HG03575 (cell line): ENCODE data around the gene COMT.
"Not testable (repeated sequence)": the region's sequence is repeated elsewhere in the genome, so short reads cannot be mapped to it uniquely, and the experiment has no call there.

Experiments used
- ATAC-seq: cut with Tn5 transposase; IDR thresholded peaks from one replicate; pipeline ENCODE4 v1.9.1; 2021; ENCODE audit not compliant: unreplicated experiment, insufficient number of reproducible peaks, low FRiP score; ENCODE audit errors: extremely low read depth

COMT gene

GRCh38 chr22:19921544-19922081 lies 20.0 kb upstream of the COMT start:
- ATAC-seq: no peak

DNA sequence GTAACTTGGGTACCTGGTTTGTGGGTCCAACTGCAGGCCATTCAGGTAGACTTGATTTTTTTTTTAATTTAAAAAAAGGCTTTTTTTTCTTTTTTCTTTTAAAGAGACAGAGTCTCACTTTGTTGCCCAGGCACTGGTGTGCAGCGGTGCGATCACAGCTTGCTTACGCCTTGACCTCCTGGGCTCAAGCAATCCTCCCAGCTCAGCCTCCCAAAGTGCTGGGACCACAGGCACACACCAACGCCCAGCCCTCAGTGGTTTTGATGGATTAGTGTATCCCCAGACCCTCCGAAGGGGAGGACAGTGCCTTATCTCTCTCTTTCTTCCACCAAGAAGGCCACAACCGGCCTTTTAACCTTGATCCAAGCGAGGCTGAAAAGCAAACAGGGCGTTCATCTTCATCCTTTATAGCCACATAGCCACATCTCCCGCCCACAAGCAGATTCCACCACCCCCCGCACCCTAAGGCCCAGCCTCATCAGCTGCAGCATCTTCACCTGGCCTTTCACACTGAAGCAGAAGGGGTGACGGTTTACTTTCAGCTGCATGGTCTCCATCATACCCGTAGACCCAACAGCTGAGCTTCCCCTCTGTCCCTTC lies 17.6 kb upstream of the COMT start:
- no peak for ATAC-seq

DNA sequence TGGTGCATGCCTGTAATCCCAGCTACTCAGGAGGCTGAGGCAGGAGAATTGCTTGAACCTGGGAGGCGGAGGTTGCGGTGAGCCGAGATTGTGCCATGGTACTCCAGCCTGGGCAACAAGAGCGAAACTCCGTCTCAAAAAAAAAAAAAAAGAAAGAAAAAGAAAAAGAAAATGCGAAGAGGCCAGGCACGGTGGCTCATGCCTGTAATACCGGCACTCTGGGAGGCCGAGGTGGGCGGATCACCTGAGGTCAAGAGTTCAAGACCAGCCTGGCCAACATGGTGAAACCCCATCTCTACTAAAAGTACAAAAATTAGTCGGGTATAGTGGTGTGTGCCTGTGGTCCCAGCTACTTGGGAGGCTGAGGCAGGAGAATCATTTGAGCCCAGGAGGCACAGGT lies 15.5 kb upstream of the COMT start:
- not testable (repeated sequence) for ATAC-seq

DNA sequence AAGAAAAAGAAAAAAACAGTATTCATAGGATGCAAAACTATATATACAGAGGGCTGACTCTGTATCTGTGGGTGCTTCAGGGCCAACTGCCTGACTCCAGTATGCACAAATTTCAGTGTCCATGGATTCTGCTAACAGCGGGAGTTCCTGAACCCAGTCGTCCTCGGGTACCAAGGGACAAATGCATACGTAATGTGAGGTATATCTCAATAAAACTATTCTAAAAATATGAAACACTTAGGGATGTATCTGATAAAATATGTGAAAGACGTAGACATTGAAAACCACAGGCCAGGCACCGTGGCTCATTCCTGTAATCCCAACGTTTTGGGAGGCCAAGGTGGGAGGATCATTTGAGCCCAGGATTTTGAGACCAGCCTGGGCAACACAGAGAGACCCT lies 13.9 kb upstream of the COMT start:
- ATAC-seq: no peak

- no peak for ATAC-seq
Measured at GRCh38 chr22:19928207-19928606, 13.4 kb upstream of the COMT start.

DNA sequence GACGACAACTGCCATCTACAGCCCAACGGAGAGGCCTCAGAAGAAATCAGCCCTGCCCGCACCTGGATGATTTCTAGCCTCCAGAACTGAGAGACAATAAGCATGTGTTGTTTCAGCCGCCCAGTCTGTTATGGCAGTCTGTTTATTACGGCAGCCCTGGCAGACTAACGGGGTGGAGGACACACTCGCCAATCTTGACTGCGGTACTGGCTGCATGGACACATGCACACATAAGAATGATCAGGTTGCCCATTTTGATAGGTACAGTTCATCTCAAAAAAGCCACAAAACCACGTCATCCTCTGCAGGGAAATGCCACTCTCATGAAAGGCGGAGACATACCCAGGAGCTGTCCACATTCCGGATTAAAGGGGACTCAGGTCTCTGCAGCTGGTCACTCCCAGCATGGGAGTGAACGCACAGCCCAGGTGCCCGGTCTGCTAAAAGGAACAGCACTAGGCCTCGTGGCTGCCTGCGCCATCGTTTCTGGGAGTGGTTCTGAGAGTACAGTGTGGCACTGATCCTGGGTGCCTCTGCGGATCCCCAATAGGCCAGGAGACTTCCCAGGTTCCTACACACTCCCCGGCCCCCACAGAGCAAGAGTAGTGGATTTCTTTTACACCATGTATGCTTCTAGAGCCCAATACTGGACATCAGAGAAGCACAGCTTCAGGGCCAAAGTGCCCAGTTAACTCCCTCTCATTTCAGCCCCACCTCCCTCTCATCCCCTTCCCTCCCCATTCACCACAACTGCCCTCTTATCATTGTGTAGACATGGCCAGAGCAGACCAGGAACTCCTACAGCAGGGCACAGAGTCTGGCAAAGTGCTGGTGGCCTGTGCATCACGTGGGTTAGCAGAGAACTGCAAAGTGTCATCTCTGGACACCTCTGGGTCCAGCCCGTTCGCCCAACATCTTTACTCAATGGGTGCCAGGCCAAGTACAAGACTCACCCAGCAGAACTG lies 11.7 kb upstream of the COMT start:
- ATAC-seq: no peak

- ATAC-seq: no peak
Measured at GRCh38 chr22:19930551-19931486, 10.8 kb upstream of the COMT start.

- no peak for ATAC-seq
Measured at GRCh38 chr22:19931514-19931913, 10.1 kb upstream of the COMT start.

- no peak for ATAC-seq
Measured at GRCh38 chr22:19932367-19933206, 9.0 kb upstream of the COMT start.

GRCh38 chr22:19933341-19934241 lies 8.0 kb upstream of the COMT start:
- ATAC-seq: no peak

- not testable (repeated sequence) for ATAC-seq
Measured at GRCh38 chr22:19935123-19935718, 6.4 kb upstream of the COMT start.

GRCh38 chr22:19936513-19936912 lies 5.1 kb upstream of the COMT start:
- no peak for ATAC-seq

DNA sequence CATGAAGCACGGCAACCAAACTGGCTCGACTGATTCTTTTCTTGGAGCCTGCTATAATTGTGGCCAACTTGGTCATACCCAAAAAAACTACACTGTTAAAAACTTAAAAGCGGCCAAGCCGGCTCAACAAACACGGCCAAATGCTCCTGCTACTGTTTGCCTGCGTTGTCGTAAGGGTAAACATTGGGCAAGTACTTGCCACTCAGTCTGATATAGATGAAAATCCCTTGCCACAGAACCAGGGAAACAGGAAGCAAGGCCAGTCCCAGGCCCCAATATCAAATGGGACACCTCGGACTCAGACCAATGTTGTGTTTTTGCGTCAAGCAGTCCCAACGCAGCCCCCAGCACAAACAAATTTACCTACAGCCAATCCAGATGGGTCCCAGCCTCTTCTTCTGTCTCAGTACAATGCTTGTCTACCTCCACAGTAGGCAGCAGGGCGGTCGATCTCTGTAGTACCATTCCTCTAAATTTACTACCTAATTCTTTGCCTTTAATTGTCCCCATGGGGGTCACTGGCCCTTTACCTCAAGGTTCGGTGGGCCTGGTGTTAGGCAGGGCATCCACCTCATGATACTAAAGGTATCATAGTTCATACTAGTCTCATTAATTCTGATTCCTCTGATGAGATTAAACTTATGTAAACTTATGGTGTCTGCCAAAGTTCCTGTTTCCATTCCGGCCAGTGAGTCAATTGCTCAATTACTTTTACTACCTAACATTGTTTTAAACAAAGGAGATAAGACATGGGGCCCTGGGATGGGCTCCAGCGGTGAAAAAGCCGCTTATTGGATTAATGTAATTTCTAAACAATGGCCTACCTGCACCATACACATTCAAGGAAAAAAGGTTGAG lies 3.7 kb upstream of the COMT start:
- no peak for ATAC-seq

DNA sequence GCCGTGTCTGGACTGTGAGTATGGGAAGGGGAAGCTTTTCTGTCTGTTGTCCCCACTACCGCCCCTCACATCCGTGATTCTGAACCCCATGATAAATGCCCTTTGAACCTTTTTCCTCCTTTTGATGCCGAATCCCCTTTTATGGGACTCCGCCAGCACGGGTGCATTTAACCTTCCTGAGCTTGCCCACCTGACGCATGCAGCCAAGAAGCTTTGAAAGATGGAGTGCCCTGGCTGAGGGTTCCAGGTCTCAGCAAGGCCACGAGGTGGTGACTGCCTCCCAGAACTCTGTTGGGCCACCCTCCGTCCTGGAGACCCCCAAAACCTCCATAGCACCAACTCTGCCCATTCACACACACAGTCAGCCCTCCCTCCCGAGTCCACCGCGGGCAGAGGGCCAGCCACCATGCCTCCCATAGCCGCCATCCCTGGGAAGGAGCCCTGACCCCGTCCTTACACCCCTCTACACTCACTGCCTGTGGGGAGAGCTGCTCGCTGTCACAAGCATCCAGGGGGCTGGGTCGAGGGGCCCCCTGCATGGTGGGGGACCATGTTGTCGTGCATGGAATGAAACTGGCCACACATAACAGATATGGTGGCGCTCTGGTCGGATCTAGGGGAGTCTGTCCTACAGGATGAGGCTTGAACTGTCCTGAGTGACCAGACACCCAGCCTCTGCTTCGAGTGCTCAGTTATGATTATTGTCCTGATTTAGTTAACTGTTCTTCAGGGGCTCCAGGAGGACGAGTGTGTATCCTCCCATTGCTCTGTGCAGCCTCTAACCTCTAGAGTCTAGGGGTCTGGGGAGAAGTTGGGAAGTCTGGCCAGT lies 822 bp upstream of the COMT start:
- no peak for ATAC-seq
